Panc1 (cell line): Measurements from ENCODE around the gene TBC1D22A. TPM values are rescaled to one million over a fixed set of nuclear protein-coding genes. Genes with fewer than 3 reads are reported as not detected.

Source experiments
- ATAC-seq: fragments of 200-7000 bp; cut with Tn5 transposase; 2 replicates; pipeline ENCODE4 v1.9.1; 2020; ENCODE audit warnings: mild to moderate bottlenecking, moderate library complexity
- BruUV-seq: library from RNA; stranded (reverse); fragments of 400-500 nt; replicated peaks from 2 replicates; lab custom pipeline; 2021; lab: Mats Ljungman, UMichigan
- CTCF ChIA-PET: fragments of 300-600 bp; sonication (Branson Sonifier 250); formaldehyde crosslinking; loops from one replicate; lab custom pipeline; 2022; ENCODE audit warnings: antibody characterized with exemption; lab: Charles Lee
- POLR2A ChIA-PET: fragments of 300-600 bp; sonication (Branson Sonifier 250); formaldehyde crosslinking; loops from one replicate; lab custom pipeline; 2022; ENCODE audit warnings: antibody characterized with exemption; lab: Charles Lee
- DNase-seq: peaks from one replicate; pipeline ENCODE4 v3.0.0-alpha.2; 2010; ENCODE audit warnings: low read depth, low spot score
- H3K27ac ChIP-seq: 2 replicates; pipeline ENCODE4 v1.5.1; 2011; ENCODE audit warnings: mild to moderate bottlenecking, low read length, inconsistent platforms
- H3K27me3 ChIP-seq: fragments of 200-500 bp; sonication (Bioruptor generic); 2 replicates; pipeline ENCODE4 v1.6.0; 2014; ENCODE audit warnings: low read length, inconsistent platforms; ENCODE audit not compliant: control insufficient read depth, insufficient read depth
- H3K36me3 ChIP-seq: fragments of 200-500 bp; sonication (Bioruptor generic); 2 replicates; pipeline ENCODE4 v1.5.1; 2014; ENCODE audit warnings: inconsistent platforms, mild to moderate bottlenecking, low read length, moderate library complexity; ENCODE audit not compliant: control insufficient read depth, insufficient read depth
- H3K4me1 ChIP-seq: 2 replicates; pipeline ENCODE4 v1.5.1; 2011; ENCODE audit warnings: inconsistent platforms, mild to moderate bottlenecking, low read length, moderate library complexity; ENCODE audit not compliant: control insufficient read depth, insufficient read depth
- H3K4me3 ChIP-seq, 2 experiments: 2 replicates each; pipeline ENCODE4 v1.5.1; 2011 to 2012; ENCODE audit warnings: low read depth in 2 of 2, low read length in 2 of 2, mild to moderate bottlenecking in 2 of 2, inconsistent platforms in 1 of 2, moderate library complexity in 1 of 2
- H3K9me3 ChIP-seq: fragments of 200-500 bp; sonication (Bioruptor generic); 2 replicates; pipeline ENCODE4 v1.5.1; 2014; ENCODE audit warnings: low read depth, mild to moderate bottlenecking, inconsistent platforms, low read length, moderate library complexity; ENCODE audit not compliant: control insufficient read depth, insufficient read depth
- POLR2AphosphoS5 ChIP-seq: IDR thresholded peaks from 2 replicates; pipeline ENCODE4 v1.6.1; 2012; ENCODE audit warnings: mild to moderate bottlenecking, low read depth, low read length, moderate library complexity
- SIN3A ChIP-seq: IDR thresholded peaks from 2 replicates; pipeline ENCODE4 v1.6.1; 2012; ENCODE audit warnings: low read depth, mild to moderate bottlenecking, low read length, moderate library complexity, borderline replicate concordance; ENCODE audit not compliant: insufficient read depth
- TCF7L2 ChIP-seq: IDR thresholded peaks from 2 replicates; pipeline ENCODE4 v1.6.1; 2011; ENCODE audit warnings: mild to moderate bottlenecking, low read depth, low read length, inconsistent platforms
- in situ Hi-C: cut with HindIII; loops from 2 replicates; pipeline ENCODE4 v1.10.0; 2016; ENCODE audit warnings: low sequenced_read_pairs, low pct_unique_long_range_greater_than_20kb
- intact Hi-C: fragments of 100-400 bp; cut with micrococcal nuclease; formaldehyde crosslinking; loops from one replicate; pipeline ENCODE4 v1.10.0; 2022; ENCODE audit not compliant: unreplicated experiment
- total RNA-seq: library from RNA; stranded (reverse); gene quantifications from one replicate; pipeline ENCODE4 v1.2.1, GENCODE V29; 2021; ENCODE audit not compliant: unreplicated experiment
- TF ChIP-seq, protein P1 (sequence below), 2 experiments: IDR thresholded peaks; 2 replicates each; pipeline ENCODE4 v1.6.1; 2011 to 2012; ENCODE audit warnings: low read depth in 2 of 2, control low read depth in 1 of 2, low read length in 1 of 2, mild to moderate bottlenecking in 1 of 2, moderate library complexity in 1 of 2; ENCODE audit not compliant: insufficient read depth in 1 of 2
- TF ChIP-seq, protein P2 (sequence below): fragments of 450-650 bp; IDR thresholded peaks from 2 replicates; pipeline ENCODE4 v1.5.1; 2017; ENCODE audit warnings: mild to moderate bottlenecking

The TBC1D22A gene
- total RNA-seq, 1 experiment from 2014 or later, result 28.7 TPM

DNA sequence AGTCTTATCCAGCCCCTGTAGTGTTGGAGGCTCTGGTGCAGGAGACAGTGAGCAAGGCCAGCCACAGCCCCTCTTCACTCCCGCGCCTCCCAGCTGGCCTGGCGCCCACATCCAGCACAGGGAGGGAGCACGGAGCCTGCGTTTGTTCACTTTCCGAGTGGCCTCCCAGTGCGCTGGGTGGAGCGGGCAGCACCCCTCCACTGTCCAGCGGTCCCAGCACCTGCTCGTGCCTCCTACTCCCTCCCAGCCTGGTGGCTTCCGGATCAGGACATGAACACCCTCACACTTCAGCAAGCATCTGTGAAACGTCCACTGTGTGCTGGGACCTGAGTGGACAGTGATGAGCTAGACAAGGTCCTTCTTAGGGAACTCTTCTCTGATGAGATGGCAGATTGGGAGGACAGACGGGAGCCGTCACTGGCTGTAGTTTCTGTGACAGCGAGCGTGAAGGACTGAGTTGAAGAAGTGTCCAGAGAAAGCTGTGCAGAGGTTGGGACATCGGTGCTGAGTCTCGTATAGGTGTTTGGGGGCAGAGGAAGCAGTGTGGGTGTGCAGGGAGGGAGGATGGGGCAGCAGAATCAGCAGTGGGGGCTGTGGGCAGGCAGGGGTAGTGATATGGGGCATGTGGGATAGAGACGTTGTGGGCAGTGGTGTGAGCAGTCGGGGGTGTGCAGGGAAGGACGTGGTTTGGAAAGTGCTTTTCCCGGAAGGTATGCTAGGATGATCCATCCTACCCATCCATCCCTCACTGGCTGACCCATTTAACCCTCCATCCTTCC is 256.8 kb downstream of the TBC1D22A start:
- ATAC-seq, result no peak
- intact Hi-C loops, result no loop called here
- Histone ChIP-seq H3K9me3 (no peaks in the 10 kb centered on the region), H3K4me1 (no peaks in the 10 kb centered on the region), H3K36me3 (no peaks in the 10 kb centered on the region), H3K27me3 (no peaks in the 10 kb centered on the region), H3K4me3 (no peak overlapping the region), H3K27ac (no peak overlapping the region)
- TF ChIP-seq POLR2AphosphoS5 (no peak), SIN3A (no peak), TCF7L2 (no peak)
- TF ChIP-seq, protein P1, sequence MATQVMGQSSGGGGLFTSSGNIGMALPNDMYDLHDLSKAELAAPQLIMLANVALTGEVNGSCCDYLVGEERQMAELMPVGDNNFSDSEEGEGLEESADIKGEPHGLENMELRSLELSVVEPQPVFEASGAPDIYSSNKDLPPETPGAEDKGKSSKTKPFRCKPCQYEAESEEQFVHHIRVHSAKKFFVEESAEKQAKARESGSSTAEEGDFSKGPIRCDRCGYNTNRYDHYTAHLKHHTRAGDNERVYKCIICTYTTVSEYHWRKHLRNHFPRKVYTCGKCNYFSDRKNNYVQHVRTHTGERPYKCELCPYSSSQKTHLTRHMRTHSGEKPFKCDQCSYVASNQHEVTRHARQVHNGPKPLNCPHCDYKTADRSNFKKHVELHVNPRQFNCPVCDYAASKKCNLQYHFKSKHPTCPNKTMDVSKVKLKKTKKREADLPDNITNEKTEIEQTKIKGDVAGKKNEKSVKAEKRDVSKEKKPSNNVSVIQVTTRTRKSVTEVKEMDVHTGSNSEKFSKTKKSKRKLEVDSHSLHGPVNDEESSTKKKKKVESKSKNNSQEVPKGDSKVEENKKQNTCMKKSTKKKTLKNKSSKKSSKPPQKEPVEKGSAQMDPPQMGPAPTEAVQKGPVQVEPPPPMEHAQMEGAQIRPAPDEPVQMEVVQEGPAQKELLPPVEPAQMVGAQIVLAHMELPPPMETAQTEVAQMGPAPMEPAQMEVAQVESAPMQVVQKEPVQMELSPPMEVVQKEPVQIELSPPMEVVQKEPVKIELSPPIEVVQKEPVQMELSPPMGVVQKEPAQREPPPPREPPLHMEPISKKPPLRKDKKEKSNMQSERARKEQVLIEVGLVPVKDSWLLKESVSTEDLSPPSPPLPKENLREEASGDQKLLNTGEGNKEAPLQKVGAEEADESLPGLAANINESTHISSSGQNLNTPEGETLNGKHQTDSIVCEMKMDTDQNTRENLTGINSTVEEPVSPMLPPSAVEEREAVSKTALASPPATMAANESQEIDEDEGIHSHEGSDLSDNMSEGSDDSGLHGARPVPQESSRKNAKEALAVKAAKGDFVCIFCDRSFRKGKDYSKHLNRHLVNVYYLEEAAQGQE (IDR thresholded peaks at IDR 0.05; ENCODE audit: insufficient read depth in 1 of 2, low read depth in 2 of 2, low read length in 1 of 2), result no peak
- TF ChIP-seq, protein P2, sequence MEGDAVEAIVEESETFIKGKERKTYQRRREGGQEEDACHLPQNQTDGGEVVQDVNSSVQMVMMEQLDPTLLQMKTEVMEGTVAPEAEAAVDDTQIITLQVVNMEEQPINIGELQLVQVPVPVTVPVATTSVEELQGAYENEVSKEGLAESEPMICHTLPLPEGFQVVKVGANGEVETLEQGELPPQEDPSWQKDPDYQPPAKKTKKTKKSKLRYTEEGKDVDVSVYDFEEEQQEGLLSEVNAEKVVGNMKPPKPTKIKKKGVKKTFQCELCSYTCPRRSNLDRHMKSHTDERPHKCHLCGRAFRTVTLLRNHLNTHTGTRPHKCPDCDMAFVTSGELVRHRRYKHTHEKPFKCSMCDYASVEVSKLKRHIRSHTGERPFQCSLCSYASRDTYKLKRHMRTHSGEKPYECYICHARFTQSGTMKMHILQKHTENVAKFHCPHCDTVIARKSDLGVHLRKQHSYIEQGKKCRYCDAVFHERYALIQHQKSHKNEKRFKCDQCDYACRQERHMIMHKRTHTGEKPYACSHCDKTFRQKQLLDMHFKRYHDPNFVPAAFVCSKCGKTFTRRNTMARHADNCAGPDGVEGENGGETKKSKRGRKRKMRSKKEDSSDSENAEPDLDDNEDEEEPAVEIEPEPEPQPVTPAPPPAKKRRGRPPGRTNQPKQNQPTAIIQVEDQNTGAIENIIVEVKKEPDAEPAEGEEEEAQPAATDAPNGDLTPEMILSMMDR, result no peak
- no TSS peak for BruUV-seq
- DNase-seq, result no peak
- in situ Hi-C loops, result no loop called here
- ChIA-PET POLR2A (no interaction called here), CTCF (no interaction called here)

DNA sequence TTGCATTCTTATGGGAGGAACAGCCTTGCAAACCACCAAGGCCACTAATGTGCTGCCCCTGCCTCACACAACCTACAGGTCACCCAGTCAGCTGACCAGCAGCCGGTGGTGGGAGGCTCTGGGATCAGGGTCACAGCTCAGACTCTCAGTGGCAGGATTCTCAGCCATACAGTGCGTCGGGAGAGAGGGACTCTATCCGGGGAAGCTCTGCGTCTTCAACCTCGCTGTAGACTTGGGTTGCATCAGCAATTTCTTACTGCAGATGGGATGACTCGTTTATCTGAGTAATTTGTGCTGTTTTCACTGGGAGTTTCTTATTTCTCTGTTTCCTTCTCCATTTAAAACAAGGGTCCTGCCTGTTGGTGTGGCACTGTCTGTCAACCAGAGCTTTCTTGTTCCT is 257.7 kb downstream of the TBC1D22A start:
- H3K4me3 ChIP-seq, result no peak overlapping the region
- no peak for TF ChIP-seq TCF7L2
- TF ChIP-seq POLR2AphosphoS5, result no peak
- TF ChIP-seq, protein P1 (IDR thresholded peaks at IDR 0.05; ENCODE audit: insufficient read depth in 1 of 2, low read depth in 2 of 2, low read length in 1 of 2), result no peak
- TF ChIP-seq, protein P2, result no peak
- TF ChIP-seq SIN3A, result no peak
- ChIA-PET CTCF (no interaction called here), POLR2A (no interaction called here)
- no peak for DNase-seq
- no peaks in the 10 kb centered on the region for H3K4me1 ChIP-seq
- no peak overlapping the region for H3K27ac ChIP-seq
- no peaks in the 10 kb centered on the region for H3K36me3 ChIP-seq
- ATAC-seq, result no peak
- BruUV-seq, result no TSS peak
- H3K9me3 ChIP-seq, result no peaks in the 10 kb centered on the region
- intact Hi-C loops, result no loop called here
- H3K27me3 ChIP-seq, result no peaks in the 10 kb centered on the region
- in situ Hi-C loops, result no loop called here
